GM21515 (cell line): ENCODE results near the gene LPAR1.
"Not testable (repeated sequence)": the region's sequence is repeated elsewhere in the genome, so short reads cannot be mapped to it uniquely, and the experiment has no call there.

Experiments
- ATAC-seq: cut with Tn5 transposase; IDR thresholded peaks from one replicate; pipeline ENCODE4 v1.9.1; 2021; ENCODE audit not compliant: unreplicated experiment

LPAR1 gene

GRCh38 chr9:110828264-110828663 is 210.0 kb downstream of the LPAR1 start:
- no peak for ATAC-seq

DNA sequence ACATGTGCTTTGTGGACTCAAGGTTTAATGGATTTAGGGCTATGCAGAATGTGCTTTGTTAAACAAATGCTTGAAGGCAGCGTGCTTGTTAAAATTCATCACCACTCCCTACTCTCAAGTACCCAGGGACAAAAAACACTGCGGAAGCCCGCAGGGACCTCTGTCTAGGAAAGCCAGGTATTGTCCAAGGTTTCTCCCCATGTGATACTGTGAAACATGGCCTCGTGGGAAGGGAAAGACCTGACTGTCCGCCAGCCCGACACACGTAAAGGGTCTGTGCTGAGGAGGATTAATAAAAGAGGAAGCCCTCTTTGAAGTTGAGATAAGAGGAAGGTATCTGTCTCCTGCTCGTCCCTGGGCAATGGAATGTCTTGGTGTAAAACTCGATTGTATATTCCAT is 211.9 kb downstream of the LPAR1 start:
- not testable (repeated sequence) for ATAC-seq

DNA sequence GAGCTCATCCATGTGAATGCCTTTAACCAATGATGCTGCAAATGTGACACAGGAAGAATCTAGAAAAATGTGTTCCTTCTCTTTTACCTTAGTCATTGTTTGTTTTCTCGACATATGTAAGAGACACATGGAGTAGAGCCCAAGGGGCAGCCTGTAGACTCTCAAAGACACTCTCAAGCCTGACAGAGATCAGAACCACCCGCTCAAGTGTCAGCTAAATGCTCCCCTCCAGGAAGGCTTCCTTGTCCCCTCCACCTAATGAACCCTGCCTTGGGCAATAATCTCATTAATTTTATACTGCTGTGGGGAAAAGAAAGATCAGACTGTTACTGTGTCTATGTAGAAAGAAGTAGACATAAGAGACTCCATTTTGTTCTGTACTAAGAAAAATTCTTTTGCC is 212.3 kb downstream of the LPAR1 start:
- ATAC-seq, result no peak

- ATAC-seq, result not testable (repeated sequence)
Observed at GRCh38 chr9:110825129-110825528, 213.1 kb downstream of the LPAR1 start.
